GM12874 (cell line): ENCODE results near the gene MBNL2.
A peak's percentile ranks its signal among the peaks of the same experiment; 100 is the strongest.

Source experiments
- CTCF ChIP-seq: IDR thresholded peaks from 2 replicates; pipeline ENCODE4 v1.5.1; 2011; ENCODE audit warnings: low read depth, mild to moderate bottlenecking, control low read depth, low read length, moderate library complexity; ENCODE audit not compliant: insufficient read depth

MBNL2 gene

GRCh38 chr13:97364827-97365226 lies 142.7 kb downstream of the MBNL2 start:
- TF ChIP-seq CTCF = no peak

- 0 out of 2 replicates have a peak, but pooled peaks have one; percentile 10 for TF ChIP-seq CTCF
Measured at GRCh38 chr13:97366172-97366688, 144.1 kb downstream of the MBNL2 start.

GRCh38 chr13:97367016-97367822 lies 145.1 kb downstream of the MBNL2 start:
- no peak for TF ChIP-seq CTCF

- TF ChIP-seq CTCF = no peak
Measured at GRCh38 chr13:97369261-97369893, 147.2 kb downstream of the MBNL2 start.

- TF ChIP-seq CTCF = no peak
Measured at GRCh38 chr13:97371486-97372109, 149.5 kb downstream of the MBNL2 start.

- no peak for TF ChIP-seq CTCF
Measured at GRCh38 chr13:97372936-97373335, 150.8 kb downstream of the MBNL2 start.

- no peak for TF ChIP-seq CTCF
Measured at GRCh38 chr13:97373787-97374186, 151.7 kb downstream of the MBNL2 start.
